Skeletal muscle satellite cell (primary cell): ENCODE results near the gene DNAH9.

Source experiments
- H3K27me3 ChIP-seq: 2 replicates; pipeline ENCODE4 v1.7.0; 2013; ENCODE audit warnings: low read length; ENCODE audit not compliant: control insufficient read depth, insufficient read depth
- H3K36me3 ChIP-seq: 2 replicates; pipeline ENCODE4 v1.7.0; 2013; ENCODE audit warnings: mild to moderate bottlenecking, control low read depth, low read length; ENCODE audit not compliant: insufficient read depth
- H3K4me1 ChIP-seq: 2 replicates; pipeline ENCODE4 v1.7.0; 2013; ENCODE audit warnings: low read length; ENCODE audit not compliant: control insufficient read depth, insufficient read depth
- H3K4me2 ChIP-seq: 2 replicates; pipeline ENCODE4 v1.7.0; 2013; ENCODE audit warnings: mild to moderate bottlenecking, low read length
- H3K4me3 ChIP-seq: 2 replicates; pipeline ENCODE4 v1.7.0; 2013; ENCODE audit warnings: low read length
- H3K9ac ChIP-seq: 2 replicates; pipeline ENCODE4 v1.7.0; 2013; ENCODE audit warnings: mild to moderate bottlenecking, low read depth, low read length, moderate library complexity
- H3K9me3 ChIP-seq: replicated peaks from 2 replicates; pipeline ENCODE4 v1.7.0; 2013; ENCODE audit warnings: mild to moderate bottlenecking, control low read depth, low read length

Gene DNAH9

GRCh38 chr17:11852912-11853311 lies 254.6 kb downstream of the DNAH9 start:
- H3K36me3 ChIP-seq, result no peaks in the 10 kb centered on the region
- peaks cover 13% of the 10 kb centered on the region for H3K9me3 ChIP-seq
- H3K4me1 ChIP-seq, result no peaks in the 10 kb centered on the region
- no peak overlapping the region for H3K4me2 ChIP-seq
- H3K4me3 ChIP-seq, result no peak overlapping the region
- no peaks in the 10 kb centered on the region for H3K27me3 ChIP-seq
- no peak overlapping the region for H3K9ac ChIP-seq

GRCh38 chr17:11853321-11854151 lies 255.3 kb downstream of the DNAH9 start:
- Histone ChIP-seq H3K27me3 (no peaks in the 10 kb centered on the region), H3K4me1 (no peaks in the 10 kb centered on the region), H3K4me2 (no peak overlapping the region), H3K36me3 (no peaks in the 10 kb centered on the region), H3K9me3 (peaks cover 13% of the 10 kb centered on the region), H3K9ac (no peak overlapping the region), H3K4me3 (no peak overlapping the region)

GRCh38 chr17:11855306-11855705 lies 257.0 kb downstream of the DNAH9 start:
- no peak overlapping the region for H3K4me3 ChIP-seq
- no peaks in the 10 kb centered on the region for H3K36me3 ChIP-seq
- peaks cover 4% of the 10 kb centered on the region for H3K9me3 ChIP-seq
- no peaks in the 10 kb centered on the region for H3K4me1 ChIP-seq
- H3K4me2 ChIP-seq, result no peak overlapping the region
- no peak overlapping the region for H3K9ac ChIP-seq
- H3K27me3 ChIP-seq, result no peaks in the 10 kb centered on the region

GRCh38 chr17:11857006-11857405 lies 258.7 kb downstream of the DNAH9 start:
- no peak overlapping the region for H3K4me3 ChIP-seq
- H3K4me2 ChIP-seq, result no peak overlapping the region
- H3K9me3 ChIP-seq, result peaks cover 4% of the 10 kb centered on the region
- H3K27me3 ChIP-seq, result no peaks in the 10 kb centered on the region
- no peak overlapping the region for H3K9ac ChIP-seq
- H3K4me1 ChIP-seq, result no peaks in the 10 kb centered on the region
- no peaks in the 10 kb centered on the region for H3K36me3 ChIP-seq

GRCh38 chr17:11869680-11870394 lies 271.6 kb downstream of the DNAH9 start:
- no peaks in the 10 kb centered on the region for H3K9me3 ChIP-seq
- no peak overlapping the region for H3K4me3 ChIP-seq
- no peak overlapping the region for H3K4me2 ChIP-seq
- no peaks in the 10 kb centered on the region for H3K4me1 ChIP-seq
- H3K36me3 ChIP-seq, result no peaks in the 10 kb centered on the region
- H3K9ac ChIP-seq, result no peak overlapping the region
- H3K27me3 ChIP-seq, result no peaks in the 10 kb centered on the region

- Histone ChIP-seq H3K4me3 (no peak overlapping the region), H3K4me1 (no peaks in the 10 kb centered on the region), H3K9ac (no peak overlapping the region), H3K4me2 (no peak overlapping the region), H3K36me3 (no peaks in the 10 kb centered on the region), H3K9me3 (no peaks in the 10 kb centered on the region), H3K27me3 (no peaks in the 10 kb centered on the region)
Observed at GRCh38 chr17:11871773-11872172, 273.5 kb downstream of the DNAH9 start.

GRCh38 chr17:11874756-11875155 lies 276.5 kb downstream of the DNAH9 start:
- Histone ChIP-seq H3K36me3 (no peaks in the 10 kb centered on the region), H3K4me2 (no peak overlapping the region), H3K27me3 (no peaks in the 10 kb centered on the region), H3K4me3 (no peak overlapping the region), H3K4me1 (no peaks in the 10 kb centered on the region), H3K9ac (no peak overlapping the region), H3K9me3 (no peaks in the 10 kb centered on the region)

GRCh38 chr17:11880714-11881113 lies 282.4 kb downstream of the DNAH9 start:
- Histone ChIP-seq H3K4me1 (no peaks in the 10 kb centered on the region), H3K4me3 (no peak overlapping the region), H3K4me2 (no peak overlapping the region)

GRCh38 chr17:11882716-11883115 lies 284.4 kb downstream of the DNAH9 start:
- Histone ChIP-seq H3K4me1 (no peaks in the 10 kb centered on the region), H3K4me3 (no peak overlapping the region), H3K36me3 (no peaks in the 10 kb centered on the region), H3K9me3 (peaks cover 3% of the 10 kb centered on the region), H3K27me3 (no peaks in the 10 kb centered on the region), H3K4me2 (no peak overlapping the region), H3K9ac (no peak overlapping the region)

More at GRCh38 chr17:11880714-11881113, 282.4 kb downstream of the DNAH9 start:
- no peak overlapping the region for H3K9ac ChIP-seq
- no peaks in the 10 kb centered on the region for H3K36me3 ChIP-seq
- H3K27me3 ChIP-seq, result no peaks in the 10 kb centered on the region
- H3K9me3 ChIP-seq, result peaks cover 3% of the 10 kb centered on the region

GRCh38 chr17:11885051-11885450 lies 286.8 kb downstream of the DNAH9 start:
- Histone ChIP-seq H3K27me3 (no peaks in the 10 kb centered on the region), H3K4me2 (no peak overlapping the region), H3K36me3 (no peaks in the 10 kb centered on the region), H3K9ac (no peak overlapping the region), H3K4me3 (no peak overlapping the region), H3K4me1 (no peaks in the 10 kb centered on the region), H3K9me3 (peaks cover 7% of the 10 kb centered on the region)

- peaks cover 4% of the 10 kb centered on the region for H3K9me3 ChIP-seq
- no peak overlapping the region for H3K4me3 ChIP-seq
- H3K4me2 ChIP-seq, result no peak overlapping the region
- no peaks in the 10 kb centered on the region for H3K36me3 ChIP-seq
- H3K27me3 ChIP-seq, result no peaks in the 10 kb centered on the region
- H3K4me1 ChIP-seq, result no peaks in the 10 kb centered on the region
- no peak overlapping the region for H3K9ac ChIP-seq
Observed at GRCh38 chr17:11889266-11889665, 291.0 kb downstream of the DNAH9 start.
